Hepatocyte (in vitro differentiated cells): Measurements from ENCODE around the gene CPE.

ENCODE experiments used
- EZH2 ChIP-seq: fragments of 200-600 bp; sonication (generic); IDR thresholded peaks from 2 replicates; pipeline ENCODE4 v1.6.1; 2016; ENCODE audit warnings: antibody characterized with exemption, mild to moderate bottlenecking, borderline replicate concordance
- EZH2phosphoT487 ChIP-seq: fragments of 200-600 bp; sonication (generic); IDR thresholded peaks from one replicate; pipeline ENCODE4 v1.6.1; 2018; ENCODE audit warnings: antibody characterized with exemption, mild to moderate bottlenecking, low read depth, moderate library complexity; ENCODE audit not compliant: unreplicated experiment, severe bottlenecking
- TF ChIP-seq, protein P1 (sequence below): fragments of 200-600 bp; sonication (generic); IDR thresholded peaks from 2 replicates; pipeline ENCODE4 v1.5.1; 2016; ENCODE audit warnings: antibody characterized with exemption, mild to moderate bottlenecking; ENCODE audit not compliant: poor library complexity

DNA sequence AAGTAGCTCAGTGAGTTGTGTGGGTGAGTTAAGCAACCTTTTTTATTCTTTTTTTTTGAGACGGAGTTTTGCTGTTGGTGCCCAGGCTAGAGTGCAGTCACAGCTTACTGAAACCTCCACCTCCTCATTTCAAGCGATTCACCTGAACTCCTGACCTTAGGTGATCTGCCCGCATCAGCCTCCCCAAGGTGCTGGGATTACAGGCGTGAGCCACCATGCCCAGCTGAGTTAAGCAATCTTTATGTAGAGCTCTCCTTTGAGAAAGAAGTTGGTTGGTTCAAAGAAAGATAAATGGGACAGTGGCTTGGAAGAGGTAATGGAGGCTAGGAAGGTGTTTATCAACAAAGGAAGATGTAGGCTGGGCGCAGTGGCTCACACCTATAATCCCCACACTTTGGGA is 48.1 kb upstream of the CPE start:
- TF ChIP-seq, protein P1, sequence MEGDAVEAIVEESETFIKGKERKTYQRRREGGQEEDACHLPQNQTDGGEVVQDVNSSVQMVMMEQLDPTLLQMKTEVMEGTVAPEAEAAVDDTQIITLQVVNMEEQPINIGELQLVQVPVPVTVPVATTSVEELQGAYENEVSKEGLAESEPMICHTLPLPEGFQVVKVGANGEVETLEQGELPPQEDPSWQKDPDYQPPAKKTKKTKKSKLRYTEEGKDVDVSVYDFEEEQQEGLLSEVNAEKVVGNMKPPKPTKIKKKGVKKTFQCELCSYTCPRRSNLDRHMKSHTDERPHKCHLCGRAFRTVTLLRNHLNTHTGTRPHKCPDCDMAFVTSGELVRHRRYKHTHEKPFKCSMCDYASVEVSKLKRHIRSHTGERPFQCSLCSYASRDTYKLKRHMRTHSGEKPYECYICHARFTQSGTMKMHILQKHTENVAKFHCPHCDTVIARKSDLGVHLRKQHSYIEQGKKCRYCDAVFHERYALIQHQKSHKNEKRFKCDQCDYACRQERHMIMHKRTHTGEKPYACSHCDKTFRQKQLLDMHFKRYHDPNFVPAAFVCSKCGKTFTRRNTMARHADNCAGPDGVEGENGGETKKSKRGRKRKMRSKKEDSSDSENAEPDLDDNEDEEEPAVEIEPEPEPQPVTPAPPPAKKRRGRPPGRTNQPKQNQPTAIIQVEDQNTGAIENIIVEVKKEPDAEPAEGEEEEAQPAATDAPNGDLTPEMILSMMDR, result no peak
- TF ChIP-seq EZH2 (no peak), EZH2phosphoT487 (no peak)
